ENCODE measurements around the gene PIK3C2G. TPM values are rescaled to one million over a fixed set of nuclear protein-coding genes. Genes with fewer than 3 reads are reported as not detected.
A peak's percentile ranks its signal among the peaks of the same experiment; 100 is the strongest.

Gene PIK3C2G
- total RNA-seq, 1 donor from 2014 or later: 0.51 TPM

- no peak for DNase-seq (ENCODE audit: low read depth in 2 of 2)
These were observed 153.4 kb downstream of the PIK3C2G start for GRCh38 chr12:18414671-18415070.

- DNase-seq (ENCODE audit: low read depth in 2 of 2): no peak
These were observed 153.9 kb downstream of the PIK3C2G start for GRCh38 chr12:18415227-18415626.

- no peak for DNase-seq (ENCODE audit: low read depth in 2 of 2)
These were observed 155.1 kb downstream of the PIK3C2G start for GRCh38 chr12:18416412-18416811.

- no peak for DNase-seq (ENCODE audit: low read depth in 2 of 2)
These were observed 158.0 kb downstream of the PIK3C2G start for GRCh38 chr12:18419311-18419710.

GRCh38 chr12:18421867-18422266 is 160.5 kb downstream of the PIK3C2G start:
- DNase-seq (ENCODE audit: low read depth in 2 of 2): no peak

- no peak for DNase-seq (ENCODE audit: low read depth in 2 of 2)
These were observed 161.6 kb downstream of the PIK3C2G start for GRCh38 chr12:18422871-18423270.

- DNase-seq (ENCODE audit: low read depth in 2 of 2): no peak
These were observed 163.5 kb downstream of the PIK3C2G start for GRCh38 chr12:18424857-18425256.

GRCh38 chr12:18427520-18427919 is 166.2 kb downstream of the PIK3C2G start:
- no peak for DNase-seq (ENCODE audit: low read depth in 2 of 2)

GRCh38 chr12:18428416-18428815 is 167.1 kb downstream of the PIK3C2G start:
- no peak for DNase-seq (ENCODE audit: low read depth in 2 of 2)

GRCh38 chr12:18429366-18429765 is 168.0 kb downstream of the PIK3C2G start:
- no peak for DNase-seq (ENCODE audit: low read depth in 2 of 2)

GRCh38 chr12:18430425-18431048 is 169.2 kb downstream of the PIK3C2G start:
- peak; percentile 45 to 49 for DNase-seq (ENCODE audit: low read depth in 2 of 2)

GRCh38 chr12:18431771-18432170 is 170.5 kb downstream of the PIK3C2G start:
- DNase-seq (ENCODE audit: low read depth in 2 of 2): no peak

- DNase-seq (ENCODE audit: low read depth in 2 of 2): no peak
These were observed 170.9 kb downstream of the PIK3C2G start for GRCh38 chr12:18432206-18432605.

- no peak for DNase-seq (ENCODE audit: low read depth in 2 of 2)
These were observed 174.9 kb downstream of the PIK3C2G start for GRCh38 chr12:18436170-18436569.

GRCh38 chr12:18439541-18439940 is 178.2 kb downstream of the PIK3C2G start:
- no peak for DNase-seq (ENCODE audit: low read depth in 2 of 2)

- no peak for DNase-seq (ENCODE audit: low read depth in 2 of 2)
These were observed 182.6 kb downstream of the PIK3C2G start for GRCh38 chr12:18443768-18444437.

GRCh38 chr12:18446061-18446644 is 184.8 kb downstream of the PIK3C2G start:
- no peak for DNase-seq (ENCODE audit: low read depth in 2 of 2)

- DNase-seq (ENCODE audit: low read depth in 2 of 2): no peak
These were observed 193.0 kb downstream of the PIK3C2G start for GRCh38 chr12:18454330-18454729.

- no peak for DNase-seq (ENCODE audit: low read depth in 2 of 2)
These were observed 195.0 kb downstream of the PIK3C2G start for GRCh38 chr12:18456344-18456743.

GRCh38 chr12:18457362-18457761 is 196.0 kb downstream of the PIK3C2G start:
- no peak for DNase-seq (ENCODE audit: low read depth in 2 of 2)

- no peak for DNase-seq (ENCODE audit: low read depth in 2 of 2)
These were observed 200.4 kb downstream of the PIK3C2G start for GRCh38 chr12:18461758-18462157.

GRCh38 chr12:18462442-18462841 is 201.1 kb downstream of the PIK3C2G start:
- peak; percentile 41 to 72 for DNase-seq (ENCODE audit: low read depth in 2 of 2)
